Prostate gland (tissue), 2 donors: Measurements from ENCODE around the gene SUFU. TPM values are rescaled to one million over a fixed set of nuclear protein-coding genes. Genes with fewer than 3 reads are reported as not detected.

Source experiments
- DNase-seq: peaks from one replicate; pipeline ENCODE4 v3.0.0-alpha.2; 2019; ENCODE audit warnings: low spot score
- H3K27ac ChIP-seq, 2 donors: fragments of 200-600 bp; sonication (generic); 2 replicates each; pipeline ENCODE4 v1.5.1; 2017 to 2019
- H3K27me3 ChIP-seq: fragments of 200-600 bp; sonication (generic); replicated peaks from 2 replicates; pipeline ENCODE4 v1.5.1; 2019; ENCODE audit not compliant: insufficient read depth
- H3K36me3 ChIP-seq, 2 donors: fragments of 200-600 bp; sonication (generic); 1 replicate in 1 of 2; 2 replicates in 1 of 2; pipeline versions ENCODE4 v1.5.1 to v1.8.1; 2017 to 2019
- H3K4me1 ChIP-seq: fragments of 200-600 bp; sonication (generic); replicated peaks from 2 replicates; pipeline ENCODE4 v1.5.1; 2019
- H3K4me3 ChIP-seq, 2 donors: fragments of 200-600 bp; sonication (generic); 2 replicates each; pipeline ENCODE4 v1.5.1; 2017 to 2019
- H3K9me3 ChIP-seq: fragments of 200-600 bp; sonication (generic); 2 replicates; pipeline ENCODE4 v1.5.1; 2017
- POLR2A ChIP-seq: fragments of 450-650 bp; IDR thresholded peaks from one replicate; pipeline ENCODE4 v1.6.1; 2016; ENCODE audit warnings: antibody characterized with exemption, mild to moderate bottlenecking
- POLR2AphosphoS5 ChIP-seq: sonication (generic); formaldehyde crosslinking; IDR thresholded peaks from one replicate; pipeline ENCODE4 v1.6.1; 2017; ENCODE audit warnings: antibody characterized with exemption
- WGBS: methylation state at CpG from one replicate; pipeline ENCODE4 v1.1.5; 2018; 5-methylcytosine and 5-hydroxymethylcytosine counted together
- intact Hi-C: fragments of 100-400 bp; cut with DNase I; formaldehyde crosslinking; loops from one replicate; pipeline ENCODE4 v1.14.2; 2022
- total RNA-seq, 2 donors: library from RNA; depleted of rRNA; stranded (reverse); fragments of >200 nt; gene quantifications; one replicate each; pipeline ENCODE4 v1.1.0, GENCODE V29; 2016
- TF ChIP-seq, protein P1 (sequence below), 4 experiments: fragments of 200-600 bp in 2 of 4; fragments of 450-650 bp in 2 of 4; sonication (generic) in 2 of 4; IDR thresholded peaks; 1 replicate in 3 of 4; 2 replicates in 1 of 4; pipeline ENCODE4 v1.5.1; 2016 to 2019; ENCODE audit warnings: antibody characterized with exemption in 4 of 4, mild to moderate bottlenecking in 2 of 4, moderate library complexity in 2 of 4

SUFU gene
- total RNA-seq, 2 donors from 2014 or later = 17.4 to 20.4 TPM

DNA sequence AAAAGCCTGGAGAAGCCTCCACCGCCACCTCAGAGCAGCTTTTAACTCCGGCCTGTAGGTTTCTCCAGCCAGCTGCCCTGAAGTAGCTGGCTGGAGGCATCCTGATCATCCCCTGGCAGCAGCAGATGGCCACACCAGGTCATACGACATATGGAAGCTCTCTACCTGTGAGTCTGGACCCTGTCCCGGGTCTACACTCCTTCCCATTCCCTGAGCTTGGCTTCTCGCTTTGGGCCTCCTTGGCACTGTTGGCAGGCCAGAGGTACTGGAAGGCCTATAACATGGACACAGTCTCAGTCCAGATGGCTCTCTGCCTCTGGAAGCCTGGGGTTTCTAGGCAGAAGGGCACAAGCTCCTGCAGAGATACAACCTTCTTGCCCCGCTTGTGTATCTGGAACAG lies 97.0 kb downstream of the SUFU start:
- intact Hi-C loops = no loop called here
- H3K27me3 ChIP-seq = no peaks in the 10 kb centered on the region
- H3K4me1 ChIP-seq = no peaks in the 10 kb centered on the region
- TF ChIP-seq POLR2A (no peak), POLR2AphosphoS5 (no peak)
- TF ChIP-seq, protein P1, sequence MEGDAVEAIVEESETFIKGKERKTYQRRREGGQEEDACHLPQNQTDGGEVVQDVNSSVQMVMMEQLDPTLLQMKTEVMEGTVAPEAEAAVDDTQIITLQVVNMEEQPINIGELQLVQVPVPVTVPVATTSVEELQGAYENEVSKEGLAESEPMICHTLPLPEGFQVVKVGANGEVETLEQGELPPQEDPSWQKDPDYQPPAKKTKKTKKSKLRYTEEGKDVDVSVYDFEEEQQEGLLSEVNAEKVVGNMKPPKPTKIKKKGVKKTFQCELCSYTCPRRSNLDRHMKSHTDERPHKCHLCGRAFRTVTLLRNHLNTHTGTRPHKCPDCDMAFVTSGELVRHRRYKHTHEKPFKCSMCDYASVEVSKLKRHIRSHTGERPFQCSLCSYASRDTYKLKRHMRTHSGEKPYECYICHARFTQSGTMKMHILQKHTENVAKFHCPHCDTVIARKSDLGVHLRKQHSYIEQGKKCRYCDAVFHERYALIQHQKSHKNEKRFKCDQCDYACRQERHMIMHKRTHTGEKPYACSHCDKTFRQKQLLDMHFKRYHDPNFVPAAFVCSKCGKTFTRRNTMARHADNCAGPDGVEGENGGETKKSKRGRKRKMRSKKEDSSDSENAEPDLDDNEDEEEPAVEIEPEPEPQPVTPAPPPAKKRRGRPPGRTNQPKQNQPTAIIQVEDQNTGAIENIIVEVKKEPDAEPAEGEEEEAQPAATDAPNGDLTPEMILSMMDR (IDR thresholded peaks at IDR 0.05) = no peak
- WGBS = 90% methylated on average over 6 of the region's 6 CpGs
- no peaks in the 10 kb centered on the region for H3K36me3 ChIP-seq
- DNase-seq = no peak
- no peak overlapping the region for H3K4me3 ChIP-seq
- H3K27ac ChIP-seq = no peak overlapping the region
- no peaks in the 10 kb centered on the region for H3K9me3 ChIP-seq

DNA sequence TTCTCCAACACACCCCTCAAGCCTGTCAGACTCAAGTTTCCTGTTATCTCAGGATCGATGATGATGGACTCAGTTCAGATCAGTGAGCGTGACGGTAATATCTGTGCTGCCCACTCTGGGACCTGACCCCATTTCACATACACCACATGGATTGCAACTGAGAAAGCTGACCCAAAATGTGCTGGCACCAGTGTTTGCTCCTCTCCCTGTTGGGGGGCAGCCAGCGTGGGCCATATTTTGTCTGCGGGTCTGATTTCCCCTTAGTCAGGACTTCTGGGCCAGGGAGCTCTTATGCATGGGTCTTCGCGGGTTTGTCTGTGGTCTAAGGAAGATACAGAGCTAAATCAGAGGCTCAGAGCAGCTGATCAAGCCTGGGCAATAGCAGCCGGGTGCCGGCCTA lies 97.9 kb downstream of the SUFU start:
- no peak for DNase-seq
- H3K4me3 ChIP-seq = no peak overlapping the region
- TF ChIP-seq POLR2A (no peak), POLR2AphosphoS5 (no peak)
- TF ChIP-seq, protein P1 (IDR thresholded peaks at IDR 0.05) = no peak
- H3K4me1 ChIP-seq = no peaks in the 10 kb centered on the region
- H3K36me3 ChIP-seq = no peaks in the 10 kb centered on the region
- H3K27me3 ChIP-seq = no peaks in the 10 kb centered on the region
- H3K27ac ChIP-seq = no peak overlapping the region
- no peaks in the 10 kb centered on the region for H3K9me3 ChIP-seq
- intact Hi-C loops = no loop called here
- 94% methylated on average over 9 of the region's 9 CpGs for WGBS

DNA sequence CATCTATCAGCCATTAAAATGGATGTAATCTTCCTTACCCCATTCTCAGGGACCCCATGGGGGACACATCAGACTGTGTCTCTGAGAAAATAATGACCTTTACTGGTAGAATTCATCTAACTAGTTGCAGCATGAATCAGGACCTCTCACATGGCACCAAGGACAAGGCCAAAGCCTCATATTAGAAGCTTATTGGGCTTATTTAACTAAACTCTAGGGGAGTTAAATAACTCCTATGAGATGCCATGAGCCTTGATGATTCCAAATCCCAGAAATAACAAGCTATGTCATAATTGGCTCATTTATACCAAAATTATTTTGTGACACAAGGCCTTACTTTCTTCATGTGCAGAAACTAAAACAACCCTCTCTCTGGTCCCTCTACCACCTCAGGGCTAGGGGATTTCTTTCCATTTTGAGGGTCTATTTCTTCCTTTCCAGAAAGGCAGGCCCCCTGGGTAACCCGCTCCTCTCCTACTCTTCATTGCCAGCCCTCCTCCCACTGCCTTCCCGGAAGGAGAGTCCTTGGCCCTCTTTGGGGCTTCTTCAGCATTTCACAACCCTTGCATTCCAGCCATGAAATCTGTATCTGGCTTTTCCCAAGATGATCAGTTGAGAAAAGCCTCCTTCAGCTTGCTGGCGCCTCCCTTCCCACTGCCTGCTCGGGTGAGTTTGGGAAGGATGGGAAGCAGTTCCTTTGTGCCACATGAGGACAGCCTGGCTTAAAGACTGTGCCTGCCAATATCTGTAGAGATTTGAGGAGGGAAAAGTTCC lies 98.7 kb downstream of the SUFU start:
- no peak for TF ChIP-seq POLR2AphosphoS5
- H3K27ac ChIP-seq = no peak overlapping the region
- H3K36me3 ChIP-seq = no peaks in the 10 kb centered on the region

DNA sequence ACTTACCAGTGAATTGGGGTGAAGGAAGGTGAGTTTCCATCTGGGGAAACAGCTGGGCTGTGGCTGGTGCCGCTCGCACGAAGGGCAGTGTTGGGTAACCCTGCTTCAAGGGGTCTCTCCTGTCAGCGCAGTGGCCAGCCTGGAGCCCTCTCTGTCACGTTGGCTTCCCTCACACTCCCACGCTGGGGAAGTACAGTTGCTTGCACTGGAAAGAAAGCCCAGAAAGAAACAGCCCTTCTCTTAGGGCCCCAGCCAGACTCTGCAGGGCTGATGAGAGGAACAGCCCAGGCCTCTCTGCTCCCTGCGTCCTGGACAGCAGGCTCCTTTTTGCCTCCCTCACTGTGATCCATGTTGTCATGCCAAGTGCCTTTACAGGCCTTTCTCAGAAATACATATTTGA lies 100.2 kb downstream of the SUFU start:
- Histone ChIP-seq H3K36me3 (no peaks in the 10 kb centered on the region), H3K27me3 (no peaks in the 10 kb centered on the region), H3K9me3 (no peaks in the 10 kb centered on the region), H3K27ac (no peak overlapping the region), H3K4me3 (no peak overlapping the region), H3K4me1 (no peaks in the 10 kb centered on the region)
- intact Hi-C loops = no loop called here
- TF ChIP-seq POLR2A (no peak), POLR2AphosphoS5 (no peak)
- TF ChIP-seq, protein P1 (IDR thresholded peaks at IDR 0.05) = no peak
- 83% methylated on average over 7 of the region's 7 CpGs for WGBS
- DNase-seq = no peak

More for the DNA sequence above, 98.7 kb downstream of the SUFU start:
- 81% methylated on average over 4 of the region's 4 CpGs for WGBS
- Histone ChIP-seq H3K27me3 (no peaks in the 10 kb centered on the region), H3K9me3 (no peaks in the 10 kb centered on the region), H3K4me3 (no peak overlapping the region), H3K4me1 (no peaks in the 10 kb centered on the region)
- no peak for DNase-seq
- intact Hi-C loops = no loop called here

DNA sequence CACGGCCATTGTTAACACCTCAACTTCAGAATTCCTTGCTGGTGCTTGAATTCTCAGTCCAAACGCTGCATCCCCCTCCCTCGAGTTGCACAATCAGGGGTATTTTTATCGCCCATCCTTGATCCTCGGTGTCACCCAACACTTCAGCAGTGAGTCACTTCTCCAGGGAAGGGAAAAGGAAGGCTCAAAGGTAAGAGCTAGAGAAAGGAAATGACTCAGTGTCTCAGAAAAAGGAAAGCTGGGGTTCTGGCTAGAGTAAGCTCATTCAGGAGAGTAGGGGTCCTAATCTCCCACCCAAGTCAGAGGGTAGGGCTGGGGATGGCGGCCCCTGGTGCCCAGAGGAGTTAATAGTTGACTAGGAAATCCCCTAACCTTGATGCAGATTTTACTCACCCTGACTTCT lies 100.7 kb downstream of the SUFU start:
- TF ChIP-seq POLR2A (no peak), POLR2AphosphoS5 (no peak)
- TF ChIP-seq, protein P1 (IDR thresholded peaks at IDR 0.05) = no peak
- no peaks in the 10 kb centered on the region for H3K27me3 ChIP-seq
- intact Hi-C loops = no loop called here
- no peaks in the 10 kb centered on the region for H3K36me3 ChIP-seq
- H3K27ac ChIP-seq = no peak overlapping the region
- no peak for DNase-seq
- 66% methylated on average over 6 of the region's 6 CpGs for WGBS
- no peaks in the 10 kb centered on the region for H3K9me3 ChIP-seq
- H3K4me1 ChIP-seq = no peaks in the 10 kb centered on the region
- H3K4me3 ChIP-seq = no peak overlapping the region
